Urinary bladder (tissue), 4 donors: ENCODE data around the gene MAPK4. TPM values are rescaled to one million over a fixed set of nuclear protein-coding genes. Genes with fewer than 3 reads are reported as not detected.

Experiments used
- DNase-seq: peaks from one replicate; pipeline ENCODE4 v3.0.0-alpha.2; 2015; ENCODE audit errors: extremely low spot score
- H3K27ac ChIP-seq: one replicate; pipeline ENCODE4 v1.5.1; 2013; ENCODE audit warnings: low read depth, mild to moderate bottlenecking, moderate library complexity
- H3K36me3 ChIP-seq: one replicate; pipeline ENCODE4 v1.6.1; 2013; ENCODE audit warnings: mild to moderate bottlenecking, moderate library complexity; ENCODE audit not compliant: insufficient read depth
- H3K4me1 ChIP-seq: one replicate; pipeline ENCODE4 v1.6.1; 2013; ENCODE audit warnings: mild to moderate bottlenecking, moderate library complexity; ENCODE audit not compliant: insufficient read depth
- H3K4me3 ChIP-seq: one replicate; pipeline ENCODE4 v1.5.1; 2013; ENCODE audit warnings: low read depth, low read length
- WGBS: extraction: QIAGEN DNeasy Blood & Tissue Kit; methylation state at CpG from one replicate; pipeline ENCODE4 v1.1.7; 2013; 5-methylcytosine and 5-hydroxymethylcytosine counted together
- polyA plus RNA-seq: library from polyadenylated mRNA; stranded (reverse); fragments of 200-250 nt; gene quantifications from one replicate; pipeline ENCODE4 v1.2.3, GENCODE V29; 2013
- total RNA-seq: library from RNA; depleted of rRNA; stranded (reverse); fragments of >200 nt; gene quantifications from one replicate; pipeline ENCODE4 v1.2.3, GENCODE V29; 2014
- donor health status: healthy with polysubstance abuse.
- donor health status: healthy.

Gene MAPK4
- total and polyA plus RNA-seq, 2 donors: 3.6 to 13.8 TPM

GRCh38 chr18:50656841-50657470 lies 97.1 kb downstream of the MAPK4 start:
- Histone ChIP-seq H3K27ac (no peak overlapping the region), H3K4me1 (no peaks in the 10 kb centered on the region), H3K4me3 (no peak overlapping the region), H3K36me3 (no peaks in the 10 kb centered on the region)
- WGBS: 73% methylated on average over 8 of the region's 8 CpGs
- DNase-seq: no peak

DNA sequence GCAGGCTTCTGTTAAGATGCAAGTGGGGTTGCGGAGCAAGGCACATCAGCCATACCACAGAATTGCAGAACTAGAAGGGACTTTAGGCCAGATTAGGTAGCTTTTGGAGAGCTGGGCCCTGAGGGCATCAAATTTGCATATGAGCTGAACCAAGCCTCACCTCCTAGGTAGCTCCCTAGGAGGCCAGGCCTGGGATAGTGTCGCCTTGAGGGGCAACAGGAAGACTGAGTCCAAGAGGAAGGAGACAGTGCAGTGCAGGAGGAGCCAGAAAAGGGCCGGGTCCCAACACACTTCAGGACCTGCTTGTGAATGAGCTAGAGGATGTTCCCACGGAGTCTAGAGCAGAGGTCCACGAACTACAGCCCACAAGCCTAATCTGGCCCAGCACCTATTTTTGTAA lies 98.7 kb downstream of the MAPK4 start:
- Histone ChIP-seq H3K4me1 (no peaks in the 10 kb centered on the region), H3K4me3 (no peak overlapping the region), H3K27ac (no peak overlapping the region), H3K36me3 (no peaks in the 10 kb centered on the region)
- no peak for DNase-seq
- 90% methylated on average over 5 of the region's 5 CpGs for WGBS

- Histone ChIP-seq H3K27ac (no peak overlapping the region), H3K36me3 (no peaks in the 10 kb centered on the region), H3K4me1 (no peaks in the 10 kb centered on the region), H3K4me3 (no peak overlapping the region)
- DNase-seq: no peak
- 51% methylated on average over 13 of the region's 13 CpGs for WGBS
Measured at GRCh38 chr18:50659091-50660003, 99.5 kb downstream of the MAPK4 start.

DNA sequence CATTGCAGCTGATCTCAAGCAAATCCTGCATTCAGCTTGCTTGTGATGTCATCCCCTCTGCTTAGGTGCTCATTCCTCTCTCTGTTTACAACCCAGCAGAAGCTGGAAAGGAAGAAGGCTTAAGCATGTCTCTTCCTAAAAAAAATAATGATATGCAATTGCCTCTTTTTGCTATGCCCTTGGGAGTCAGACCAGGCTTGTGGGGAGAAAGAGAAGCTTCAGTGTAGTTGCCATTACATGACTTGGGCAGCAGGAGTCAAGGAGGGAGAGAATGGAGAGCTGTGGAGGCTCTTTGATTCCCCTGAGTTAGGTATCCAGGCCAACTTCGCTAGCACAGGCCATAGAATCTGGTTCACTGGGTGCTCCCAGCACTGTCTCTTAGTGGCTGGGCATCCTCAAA lies 101.1 kb downstream of the MAPK4 start:
- DNase-seq: no peak
- WGBS: 88% methylated on average over 1 of the region's 1 CpG
- no peaks in the 10 kb centered on the region for H3K4me1 ChIP-seq

DNA sequence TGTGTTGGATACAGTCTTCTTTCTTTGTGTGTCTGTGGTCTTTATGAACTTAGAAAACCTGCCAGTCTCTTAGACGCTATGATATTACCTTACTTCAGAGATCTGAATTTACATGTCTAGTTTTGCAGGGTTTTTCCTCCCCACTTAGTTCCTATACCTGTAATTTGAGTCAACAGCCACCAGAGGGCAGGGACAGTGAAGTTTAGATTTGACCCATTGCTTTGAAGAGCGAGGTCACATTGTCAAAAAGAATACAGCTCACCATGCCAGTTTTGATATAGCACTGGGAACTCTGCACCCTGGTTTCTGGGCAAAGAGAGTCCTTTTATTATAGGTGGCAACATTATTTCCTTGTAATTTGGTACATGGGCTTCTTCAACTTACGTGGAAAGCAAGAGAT lies 102.3 kb downstream of the MAPK4 start:
- DNase-seq: no peak
- H3K4me1 ChIP-seq: no peaks in the 10 kb centered on the region
- 81% methylated on average over 3 of the region's 3 CpGs for WGBS
- no peak overlapping the region for H3K27ac ChIP-seq
- no peak overlapping the region for H3K4me3 ChIP-seq
- H3K36me3 ChIP-seq: no peaks in the 10 kb centered on the region

More for the DNA sequence above, 101.1 kb downstream of the MAPK4 start:
- H3K27ac ChIP-seq: no peak overlapping the region
- H3K4me3 ChIP-seq: no peak overlapping the region
- H3K36me3 ChIP-seq: no peaks in the 10 kb centered on the region

- whole genome bisulfite sequencing: 68% methylated on average over 10 of the region's 10 CpGs
- DNase-seq: no peak
- Histone ChIP-seq H3K36me3 (no peaks in the 10 kb centered on the region), H3K4me1 (no peaks in the 10 kb centered on the region), H3K27ac (no peak overlapping the region), H3K4me3 (no peak overlapping the region)
Measured at GRCh38 chr18:50662775-50663383, 103.0 kb downstream of the MAPK4 start.

GRCh38 chr18:50663626-50664441 lies 103.9 kb downstream of the MAPK4 start:
- H3K4me3 ChIP-seq: no peak overlapping the region
- no peak overlapping the region for H3K27ac ChIP-seq
- no peak for DNase-seq

DNA sequence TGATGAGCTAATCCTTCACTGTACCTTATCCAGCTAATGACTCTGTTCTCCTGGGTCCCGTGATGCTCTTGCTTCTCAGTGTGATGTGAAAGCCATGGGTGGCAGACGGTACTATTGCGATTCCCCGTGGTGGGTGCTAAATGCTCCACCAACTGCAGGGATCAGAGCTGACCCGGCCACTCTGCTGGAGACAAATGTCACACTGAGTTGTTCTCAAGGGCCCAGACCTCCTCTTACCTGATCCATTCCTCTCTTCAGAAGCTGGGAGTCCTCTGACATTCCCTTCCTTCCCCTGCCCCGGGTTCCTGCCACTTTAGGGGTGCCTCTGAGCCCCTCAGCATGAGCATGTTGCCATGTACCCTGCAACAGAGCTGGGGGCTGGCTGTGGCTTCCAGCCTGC lies 105.1 kb downstream of the MAPK4 start:
- Histone ChIP-seq H3K4me3 (no peak overlapping the region), H3K4me1 (no peaks in the 10 kb centered on the region), H3K36me3 (no peaks in the 10 kb centered on the region), H3K27ac (no peak overlapping the region)
- no peak for DNase-seq
- WGBS: 81% methylated on average over 6 of the region's 6 CpGs

More at GRCh38 chr18:50663626-50664441, 103.9 kb downstream of the MAPK4 start:
- no peaks in the 10 kb centered on the region for H3K36me3 ChIP-seq
- 95% methylated on average over 40 of the region's 40 CpGs for WGBS
- no peaks in the 10 kb centered on the region for H3K4me1 ChIP-seq

GRCh38 chr18:50665519-50665918 lies 105.6 kb downstream of the MAPK4 start:
- H3K36me3 ChIP-seq: no peaks in the 10 kb centered on the region
- no peak overlapping the region for H3K27ac ChIP-seq
- no peak overlapping the region for H3K4me3 ChIP-seq
- no peaks in the 10 kb centered on the region for H3K4me1 ChIP-seq
- DNase-seq: no peak

GRCh38 chr18:50666536-50666935 lies 106.6 kb downstream of the MAPK4 start:
- H3K4me1 ChIP-seq: no peaks in the 10 kb centered on the region
- H3K27ac ChIP-seq: no peak overlapping the region
- no peak for DNase-seq
- H3K36me3 ChIP-seq: no peaks in the 10 kb centered on the region
- H3K4me3 ChIP-seq: no peak overlapping the region
- 69% methylated on average over 4 of the region's 4 CpGs for WGBS

- Histone ChIP-seq H3K4me3 (no peak overlapping the region), H3K36me3 (no peaks in the 10 kb centered on the region), H3K27ac (no peak overlapping the region), H3K4me1 (no peaks in the 10 kb centered on the region)
- 89% methylated on average over 3 of the region's 3 CpGs for WGBS
- no peak for DNase-seq
Measured at GRCh38 chr18:50671376-50671775, 111.5 kb downstream of the MAPK4 start.

- no peak for DNase-seq
- no peak overlapping the region for H3K4me3 ChIP-seq
- WGBS: 69% methylated on average over 10 of the region's 10 CpGs
- no peaks in the 10 kb centered on the region for H3K36me3 ChIP-seq
- H3K4me1 ChIP-seq: no peaks in the 10 kb centered on the region
- H3K27ac ChIP-seq: no peak overlapping the region
Measured at GRCh38 chr18:50674307-50674980, 114.6 kb downstream of the MAPK4 start.

GRCh38 chr18:50675043-50675442 lies 115.2 kb downstream of the MAPK4 start:
- Histone ChIP-seq H3K27ac (no peak overlapping the region), H3K4me1 (no peaks in the 10 kb centered on the region), H3K4me3 (no peak overlapping the region), H3K36me3 (no peaks in the 10 kb centered on the region)
- 84% methylated on average over 6 of the region's 6 CpGs for WGBS
- DNase-seq: no peak
